PFSK-1 (cell line): ENCODE data around the gene TRIP10.

ENCODE experiments used
- FOXP2 ChIP-seq: optimal IDR thresholded peaks from 2 replicates; pipeline ENCODE3; 2011; ENCODE audit warnings: borderline replicate concordance, control low read depth, inconsistent platforms; ENCODE audit not compliant: insufficient read depth; ENCODE audit errors: extremely low read length, extremely low read depth
- POLR2AphosphoS5 ChIP-seq: IDR thresholded peaks from 2 replicates; pipeline ENCODE4 v1.6.1; 2012; ENCODE audit warnings: low read depth, mild to moderate bottlenecking, control low read depth, low read length, moderate library complexity
- SIN3A ChIP-seq: IDR thresholded peaks from 2 replicates; pipeline ENCODE4 v1.6.1; 2012; ENCODE audit warnings: mild to moderate bottlenecking, low read length, moderate library complexity, borderline replicate concordance; ENCODE audit not compliant: insufficient read depth
- TAF1 ChIP-seq: IDR thresholded peaks from 2 replicates; pipeline ENCODE4 v1.6.1; 2012; ENCODE audit warnings: low read length, control low read depth, borderline replicate concordance; ENCODE audit not compliant: insufficient read depth
- TF ChIP-seq, protein P1 (sequence below), 2 experiments: IDR thresholded peaks; 2 replicates each; pipeline versions ENCODE4 v1.6.1 to v1.8.0; 2011 to 2012; ENCODE audit warnings: low read depth in 2 of 2, low read length in 2 of 2, control low read depth in 1 of 2, inconsistent platforms in 1 of 2, mild to moderate bottlenecking in 1 of 2, moderate library complexity in 1 of 2; ENCODE audit not compliant: insufficient read depth in 1 of 2

The TRIP10 gene

DNA sequence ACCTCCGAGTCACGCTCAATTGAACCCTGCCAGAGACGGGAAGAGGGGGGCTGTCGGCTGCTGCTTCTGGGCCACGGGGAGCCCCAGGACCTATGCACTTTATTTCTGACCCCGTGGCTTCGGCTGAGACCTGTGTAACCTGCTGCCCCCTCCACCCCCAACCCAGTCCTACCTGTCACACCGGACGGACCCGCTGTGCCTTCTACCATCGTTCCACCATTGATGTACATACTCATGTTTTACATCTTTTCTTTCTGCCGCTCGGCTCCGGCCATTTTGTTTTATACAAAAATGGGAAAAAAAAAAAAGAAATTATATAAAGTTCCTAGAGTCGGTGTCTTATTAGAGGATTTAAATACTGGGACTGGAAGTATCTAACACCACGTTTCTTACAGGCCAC, 11.7 kb downstream of the TRIP10 start:
- TF ChIP-seq, protein P1, sequence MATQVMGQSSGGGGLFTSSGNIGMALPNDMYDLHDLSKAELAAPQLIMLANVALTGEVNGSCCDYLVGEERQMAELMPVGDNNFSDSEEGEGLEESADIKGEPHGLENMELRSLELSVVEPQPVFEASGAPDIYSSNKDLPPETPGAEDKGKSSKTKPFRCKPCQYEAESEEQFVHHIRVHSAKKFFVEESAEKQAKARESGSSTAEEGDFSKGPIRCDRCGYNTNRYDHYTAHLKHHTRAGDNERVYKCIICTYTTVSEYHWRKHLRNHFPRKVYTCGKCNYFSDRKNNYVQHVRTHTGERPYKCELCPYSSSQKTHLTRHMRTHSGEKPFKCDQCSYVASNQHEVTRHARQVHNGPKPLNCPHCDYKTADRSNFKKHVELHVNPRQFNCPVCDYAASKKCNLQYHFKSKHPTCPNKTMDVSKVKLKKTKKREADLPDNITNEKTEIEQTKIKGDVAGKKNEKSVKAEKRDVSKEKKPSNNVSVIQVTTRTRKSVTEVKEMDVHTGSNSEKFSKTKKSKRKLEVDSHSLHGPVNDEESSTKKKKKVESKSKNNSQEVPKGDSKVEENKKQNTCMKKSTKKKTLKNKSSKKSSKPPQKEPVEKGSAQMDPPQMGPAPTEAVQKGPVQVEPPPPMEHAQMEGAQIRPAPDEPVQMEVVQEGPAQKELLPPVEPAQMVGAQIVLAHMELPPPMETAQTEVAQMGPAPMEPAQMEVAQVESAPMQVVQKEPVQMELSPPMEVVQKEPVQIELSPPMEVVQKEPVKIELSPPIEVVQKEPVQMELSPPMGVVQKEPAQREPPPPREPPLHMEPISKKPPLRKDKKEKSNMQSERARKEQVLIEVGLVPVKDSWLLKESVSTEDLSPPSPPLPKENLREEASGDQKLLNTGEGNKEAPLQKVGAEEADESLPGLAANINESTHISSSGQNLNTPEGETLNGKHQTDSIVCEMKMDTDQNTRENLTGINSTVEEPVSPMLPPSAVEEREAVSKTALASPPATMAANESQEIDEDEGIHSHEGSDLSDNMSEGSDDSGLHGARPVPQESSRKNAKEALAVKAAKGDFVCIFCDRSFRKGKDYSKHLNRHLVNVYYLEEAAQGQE (IDR thresholded peaks at IDR 0.05; ENCODE audit: insufficient read depth in 1 of 2, low read depth in 2 of 2, low read length in 2 of 2), result no peak

DNA sequence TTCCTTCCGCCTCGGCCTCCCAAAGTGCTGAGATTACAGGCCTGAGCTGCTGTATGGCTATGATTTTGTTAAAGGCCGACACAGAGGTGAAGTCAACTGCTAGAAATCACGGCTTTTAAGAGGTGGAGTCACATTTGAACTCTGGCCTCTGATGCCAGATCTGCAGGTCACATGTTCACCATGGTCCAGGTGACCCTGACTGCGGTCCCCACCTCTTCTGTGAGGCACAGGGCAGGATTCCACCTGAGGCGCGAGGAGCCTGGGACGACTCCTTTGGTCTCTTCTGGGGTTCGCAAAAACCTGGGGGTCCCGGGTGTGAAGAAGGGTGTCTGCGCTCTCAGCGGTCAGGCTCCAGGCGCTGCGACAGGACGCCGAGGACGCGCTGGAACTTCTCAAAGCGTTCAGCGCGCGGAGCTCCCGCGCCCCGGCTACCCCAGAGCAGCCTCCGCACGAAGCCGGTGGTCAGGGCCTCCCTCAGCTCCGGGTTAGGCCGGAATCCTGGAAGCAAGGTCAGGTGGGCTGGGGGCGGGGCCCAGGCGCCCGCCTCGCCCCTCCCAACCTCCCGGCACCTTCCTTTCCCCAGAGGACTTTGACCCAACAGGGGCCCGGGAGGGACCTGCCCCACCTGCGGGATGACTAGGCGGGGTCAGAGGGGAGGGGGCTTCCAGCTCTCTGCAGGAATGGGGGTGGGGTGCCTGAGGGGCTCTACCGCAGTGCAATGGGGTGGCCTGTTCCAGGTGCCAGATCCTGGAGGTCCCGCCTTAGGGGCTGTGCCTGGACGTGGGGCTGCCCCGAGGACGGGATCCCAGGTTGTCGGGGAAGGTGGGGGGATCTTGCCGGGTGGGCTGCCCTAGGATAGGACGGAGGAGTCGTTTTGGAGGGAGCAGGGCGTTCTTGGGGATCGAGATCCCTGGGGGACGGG, 13.0 kb downstream of the TRIP10 start:
- TF ChIP-seq, protein P1 (IDR thresholded peaks at IDR 0.05; ENCODE audit: insufficient read depth in 1 of 2, low read depth in 2 of 2, low read length in 2 of 2), result no peak
- TF ChIP-seq POLR2AphosphoS5 (no peak), TAF1 (no peak), FOXP2 (no peak), SIN3A (no peak)

DNA sequence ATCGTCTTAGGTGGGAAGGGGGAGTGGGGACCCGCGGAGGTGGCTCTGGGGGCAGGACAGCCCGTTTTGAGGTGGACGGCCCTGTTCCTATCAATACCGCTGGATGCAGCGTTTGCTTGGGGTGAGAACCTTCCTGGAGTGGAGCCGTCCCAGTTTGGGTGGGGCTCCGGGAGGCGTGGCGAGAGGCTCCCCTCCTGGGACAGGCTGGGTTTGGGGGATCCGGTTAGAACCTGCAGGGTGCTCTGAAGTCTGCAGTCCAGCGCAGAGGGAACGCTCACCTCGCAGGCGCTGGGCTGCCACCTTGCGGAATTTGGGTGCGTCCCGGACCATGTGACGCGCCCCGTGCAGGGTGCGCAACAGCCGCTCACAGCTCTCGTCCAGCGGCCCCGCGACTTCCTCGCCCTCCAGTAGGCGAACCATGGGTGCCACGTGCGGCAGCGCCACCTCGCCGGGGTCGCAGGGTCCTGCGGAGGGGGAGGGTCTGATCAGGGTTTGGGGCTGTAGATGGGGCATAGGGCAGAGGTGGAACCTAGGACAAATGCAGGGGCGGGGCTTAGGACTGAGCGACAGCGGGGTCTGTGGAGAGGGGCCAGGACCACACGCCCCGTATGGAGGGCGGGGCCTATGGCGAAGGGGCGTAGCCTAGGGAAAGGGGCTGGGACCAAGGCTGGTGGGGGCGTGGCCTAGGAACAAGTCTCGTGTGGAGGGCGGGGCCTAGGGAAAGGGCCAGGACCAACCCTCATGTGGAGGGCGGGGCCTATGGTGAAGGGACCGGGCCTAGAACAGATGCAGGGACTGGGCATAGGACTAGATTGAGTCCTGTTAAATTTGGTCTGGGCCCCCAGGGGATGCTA, 13.9 kb downstream of the TRIP10 start:
- TF ChIP-seq, protein P1 (IDR thresholded peaks at IDR 0.05; ENCODE audit: insufficient read depth in 1 of 2, low read depth in 2 of 2, low read length in 2 of 2), result no peak
- TF ChIP-seq TAF1 (no peak), FOXP2 (no peak), POLR2AphosphoS5 (no peak), SIN3A (no peak)

DNA sequence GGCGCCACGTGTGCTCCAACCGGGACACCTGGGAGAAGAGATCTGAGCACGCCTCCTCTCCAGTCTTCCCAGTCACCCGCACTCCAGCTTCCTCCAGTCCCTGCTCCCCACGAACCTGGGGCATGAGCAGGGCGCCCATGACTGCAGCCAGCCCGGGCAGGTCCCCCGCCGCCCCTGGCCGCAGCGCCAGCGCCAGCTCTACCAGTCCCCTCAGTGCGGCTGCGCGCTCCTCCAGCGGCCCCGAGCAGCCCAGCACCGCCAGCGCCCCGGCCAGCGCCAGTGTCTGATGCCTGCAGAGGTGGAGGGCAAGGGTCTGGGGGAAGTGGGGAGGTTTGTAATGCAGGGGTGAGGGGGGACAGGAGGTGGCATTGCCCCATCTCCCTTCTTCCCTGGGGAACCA, 14.7 kb downstream of the TRIP10 start:
- TF ChIP-seq FOXP2 (no peak), TAF1 (no peak), POLR2AphosphoS5 (no peak), SIN3A (no peak)
- TF ChIP-seq, protein P1 (IDR thresholded peaks at IDR 0.05; ENCODE audit: insufficient read depth in 1 of 2, low read depth in 2 of 2, low read length in 2 of 2), result no peak
